ENCODE measurements around the gene DDX27.

The DDX27 gene

DNA sequence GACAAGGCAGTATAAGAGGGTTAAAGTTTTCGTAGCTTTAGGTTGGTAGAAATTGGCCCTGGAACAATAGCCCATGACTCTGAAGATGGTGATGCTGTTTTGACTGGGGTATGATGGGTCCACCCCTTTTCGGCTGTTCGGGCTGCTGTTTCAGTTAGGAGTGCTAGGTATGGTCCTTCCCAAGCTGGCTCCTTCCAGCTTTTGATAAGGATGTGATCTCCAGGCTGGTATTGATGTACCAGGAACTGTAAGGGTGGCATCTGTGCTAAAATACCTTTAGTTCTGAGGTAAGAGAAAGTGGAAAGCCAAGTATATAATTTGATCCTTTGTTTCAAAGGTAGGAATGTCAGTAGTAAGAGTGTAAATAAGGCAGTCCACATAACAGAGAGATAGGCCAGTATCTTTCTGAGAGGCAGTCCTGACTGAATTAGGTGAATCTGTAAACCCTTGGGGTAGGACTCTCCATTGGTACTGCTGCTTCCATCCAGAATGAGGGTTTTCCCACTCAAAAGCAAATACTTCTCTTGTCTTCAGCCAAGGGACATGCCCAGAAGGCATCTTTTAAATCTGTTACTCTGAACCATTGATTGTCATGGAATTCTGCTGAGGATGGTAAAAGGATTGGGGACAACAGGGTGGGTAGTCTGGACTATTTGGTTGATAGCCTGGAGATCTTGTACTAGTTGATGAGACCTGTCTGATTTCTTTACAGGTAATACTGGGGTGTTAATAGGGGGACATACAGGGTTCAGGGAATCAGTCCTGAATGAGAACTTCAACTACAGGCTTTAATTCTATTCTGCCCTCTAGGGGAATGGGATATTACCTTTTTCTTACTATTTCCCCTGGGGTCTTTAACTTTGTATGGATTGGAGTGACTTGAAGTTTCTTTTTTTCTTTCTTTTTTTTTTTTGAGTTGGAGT, 64.7 kb downstream of the DDX27 start:
- peak overlapping the region; percentile 90 for H3K4me3 ChIP-seq (ENCODE audit: low read depth, low read length)
- TF ChIP-seq, protein P1, sequence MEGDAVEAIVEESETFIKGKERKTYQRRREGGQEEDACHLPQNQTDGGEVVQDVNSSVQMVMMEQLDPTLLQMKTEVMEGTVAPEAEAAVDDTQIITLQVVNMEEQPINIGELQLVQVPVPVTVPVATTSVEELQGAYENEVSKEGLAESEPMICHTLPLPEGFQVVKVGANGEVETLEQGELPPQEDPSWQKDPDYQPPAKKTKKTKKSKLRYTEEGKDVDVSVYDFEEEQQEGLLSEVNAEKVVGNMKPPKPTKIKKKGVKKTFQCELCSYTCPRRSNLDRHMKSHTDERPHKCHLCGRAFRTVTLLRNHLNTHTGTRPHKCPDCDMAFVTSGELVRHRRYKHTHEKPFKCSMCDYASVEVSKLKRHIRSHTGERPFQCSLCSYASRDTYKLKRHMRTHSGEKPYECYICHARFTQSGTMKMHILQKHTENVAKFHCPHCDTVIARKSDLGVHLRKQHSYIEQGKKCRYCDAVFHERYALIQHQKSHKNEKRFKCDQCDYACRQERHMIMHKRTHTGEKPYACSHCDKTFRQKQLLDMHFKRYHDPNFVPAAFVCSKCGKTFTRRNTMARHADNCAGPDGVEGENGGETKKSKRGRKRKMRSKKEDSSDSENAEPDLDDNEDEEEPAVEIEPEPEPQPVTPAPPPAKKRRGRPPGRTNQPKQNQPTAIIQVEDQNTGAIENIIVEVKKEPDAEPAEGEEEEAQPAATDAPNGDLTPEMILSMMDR (IDR thresholded peaks at IDR 0.05; ENCODE audit: insufficient read depth, low read depth, low read length, missing control alignments), result no peak

DNA sequence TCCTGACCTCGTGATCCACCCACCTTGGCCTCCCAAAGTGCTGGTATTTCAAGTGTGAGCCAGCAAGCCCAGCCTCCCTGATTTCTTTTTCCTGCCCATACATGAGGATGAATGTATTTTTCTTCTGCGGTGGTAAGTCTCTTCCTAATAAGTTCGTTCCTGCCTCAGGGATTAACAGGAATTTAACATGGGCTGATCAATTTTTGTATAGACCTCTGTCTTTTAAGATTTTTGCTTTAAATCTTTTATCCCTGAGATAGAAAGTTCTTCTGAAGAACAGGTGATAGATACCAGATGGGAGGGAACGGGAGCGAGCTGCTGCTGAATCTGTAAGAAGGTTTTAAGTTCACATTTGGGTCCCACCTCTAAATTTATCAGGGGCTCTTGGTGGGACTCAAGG, 65.6 kb downstream of the DDX27 start:
- peak; percentile 37 for DNase-seq (ENCODE audit: low read depth)
- TF ChIP-seq, protein P1 (IDR thresholded peaks at IDR 0.05; ENCODE audit: insufficient read depth, low read depth, low read length, missing control alignments), result no peak
- H3K4me3 ChIP-seq (ENCODE audit: low read depth, low read length), result peak overlapping the region; percentile 16; the same call in 1 of the 2 replicates

More for the DNA sequence above, 64.7 kb downstream of the DDX27 start:
- DNase-seq (ENCODE audit: low read depth), result peak; percentile 39

DNA sequence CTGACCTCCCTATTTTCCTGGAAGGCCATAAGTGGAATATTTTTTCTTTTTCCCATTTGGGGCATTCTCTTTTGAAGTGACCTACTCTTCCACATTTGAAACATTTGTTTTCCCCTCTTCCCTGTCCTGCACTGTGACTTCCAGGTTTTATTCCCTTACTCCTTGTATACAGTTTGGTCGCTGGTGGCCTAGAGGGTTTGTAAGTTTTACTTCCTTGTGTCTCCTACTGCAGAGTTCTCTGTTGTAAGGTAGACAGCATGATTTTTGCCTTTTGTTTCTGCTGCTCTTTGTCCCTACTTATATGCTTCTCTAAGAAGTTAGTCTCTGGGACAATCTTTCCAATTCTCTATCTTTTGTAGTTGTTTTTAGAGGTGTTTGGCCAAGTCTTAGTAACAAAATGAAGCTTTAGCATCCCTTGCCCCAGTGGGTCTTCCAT, 66.0 kb downstream of the DDX27 start:
- 0 out of 2 replicates have a peak overlapping the region, but pooled peaks have one; percentile 16 for H3K4me3 ChIP-seq (ENCODE audit: low read depth, low read length)
- TF ChIP-seq, protein P1 (IDR thresholded peaks at IDR 0.05; ENCODE audit: insufficient read depth, low read depth, low read length, missing control alignments), result no peak
- peak; percentile 21 for DNase-seq (ENCODE audit: low read depth)

DNA sequence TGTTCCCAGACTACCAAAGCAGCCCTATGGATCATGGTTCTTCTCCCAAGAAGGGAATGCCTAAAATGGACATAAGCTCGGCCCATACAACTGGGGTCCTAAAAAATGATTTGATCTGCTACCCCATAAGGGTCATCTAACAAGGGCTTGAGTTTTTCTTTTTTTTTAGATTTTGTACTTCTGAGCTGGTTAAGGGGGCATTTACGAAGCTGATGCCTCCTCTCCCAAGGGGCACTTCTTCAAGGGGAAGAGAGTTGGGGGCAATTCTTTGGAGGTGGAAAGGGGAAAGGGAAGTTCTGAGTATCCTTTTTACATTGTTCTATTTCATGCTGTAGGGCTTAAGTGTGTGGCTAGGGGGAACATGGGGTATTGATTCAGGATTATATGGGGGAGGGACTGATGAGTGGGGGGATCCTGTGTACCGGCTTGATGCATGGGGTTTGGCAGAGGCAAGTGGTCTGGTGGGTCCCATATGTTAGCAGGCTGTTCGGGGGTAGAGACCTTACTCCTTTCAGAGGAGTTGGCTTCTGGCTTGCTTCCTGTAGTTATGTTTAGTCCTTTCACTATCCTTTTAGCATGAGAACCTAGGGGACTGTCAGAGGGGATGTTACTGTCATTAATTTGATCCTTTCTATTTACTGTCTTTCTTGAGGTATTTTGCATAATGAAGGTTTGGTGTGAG, 66.7 kb downstream of the DDX27 start:
- TF ChIP-seq, protein P1 (IDR thresholded peaks at IDR 0.05; ENCODE audit: insufficient read depth, low read depth, low read length, missing control alignments), result no peak
- DNase-seq (ENCODE audit: low read depth), result peak; percentile 31
- H3K4me3 ChIP-seq (ENCODE audit: low read depth, low read length), result no peak overlapping the region

DNA sequence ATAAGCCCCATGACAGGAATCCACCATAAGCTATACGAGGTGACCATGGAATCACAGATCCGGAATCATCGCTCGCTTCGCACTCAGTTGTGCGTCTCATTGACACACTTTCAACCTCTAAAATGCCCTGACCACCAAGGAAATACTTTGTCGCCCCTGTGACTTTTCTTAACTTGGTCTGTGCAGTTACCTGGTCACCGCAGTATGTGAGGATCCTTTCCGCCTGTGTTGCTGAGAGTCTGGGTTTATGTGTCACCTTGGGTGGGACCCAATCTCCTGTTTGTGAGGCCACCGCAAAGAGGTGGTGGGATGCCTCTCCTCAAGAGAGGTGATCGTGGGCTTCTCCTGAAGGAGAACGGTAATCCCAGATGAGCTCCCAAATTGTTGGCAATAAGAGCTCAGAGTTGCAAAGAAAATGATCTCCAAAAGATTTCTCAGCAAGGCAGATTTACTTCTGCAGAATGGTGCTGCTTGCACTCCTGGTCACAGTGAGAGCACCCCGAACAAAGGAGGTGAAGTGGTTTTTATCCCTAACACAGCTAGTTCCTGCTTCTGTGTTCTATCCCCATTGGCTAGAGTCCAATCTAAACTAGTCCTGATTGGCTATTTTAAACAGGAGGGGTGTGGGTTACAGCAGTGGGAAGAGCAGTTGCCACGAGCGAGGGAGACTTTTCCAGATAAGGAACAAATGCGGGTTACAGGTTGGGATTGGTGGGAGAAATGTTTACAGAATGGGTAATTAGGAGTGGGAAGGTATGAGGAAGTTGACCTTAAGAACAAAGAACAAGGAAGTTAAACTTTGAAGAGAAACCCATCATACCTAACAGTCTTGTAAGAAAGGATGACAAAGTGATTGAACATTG, 67.7 kb downstream of the DDX27 start:
- DNase-seq (ENCODE audit: low read depth), result peak; percentile 33
- TF ChIP-seq, protein P1 (IDR thresholded peaks at IDR 0.05; ENCODE audit: insufficient read depth, low read depth, low read length, missing control alignments), result no peak
- no peak overlapping the region for H3K4me3 ChIP-seq (ENCODE audit: low read depth, low read length)

DNA sequence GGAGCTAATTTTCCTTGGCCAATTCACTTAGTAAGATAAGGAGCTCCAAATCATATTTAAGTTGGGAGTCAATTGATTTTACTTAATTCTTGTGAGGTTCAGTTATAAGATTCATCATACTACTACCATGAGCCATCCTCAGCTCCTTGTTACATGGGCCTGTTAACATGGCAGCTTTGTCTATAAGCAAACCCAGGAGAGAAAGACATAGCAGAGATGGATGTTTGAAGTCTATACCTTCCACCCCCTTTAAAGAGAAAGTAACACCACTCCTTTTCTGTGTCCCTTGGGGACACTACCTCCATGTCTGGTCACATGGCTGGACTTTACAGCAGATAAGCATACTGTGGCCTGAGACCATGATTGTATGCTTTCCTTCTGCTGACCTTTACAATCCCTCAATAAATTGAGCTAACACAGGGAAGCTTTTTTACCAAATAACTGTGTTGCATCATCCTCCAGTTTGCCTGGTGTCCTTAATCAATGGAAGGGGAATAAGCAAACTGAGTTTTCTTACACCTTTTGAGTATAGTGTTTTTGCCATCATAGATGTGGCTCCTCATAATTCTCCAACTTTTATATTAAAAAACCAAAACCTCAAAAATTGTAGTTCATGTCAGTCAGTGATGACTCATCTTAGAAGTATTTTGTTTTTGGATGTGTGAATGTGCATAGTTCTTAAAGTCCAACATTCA, 68.5 kb downstream of the DDX27 start:
- TF ChIP-seq, protein P1 (IDR thresholded peaks at IDR 0.05; ENCODE audit: insufficient read depth, low read depth, low read length, missing control alignments), result no peak
- H3K4me3 ChIP-seq (ENCODE audit: low read depth, low read length), result no peak overlapping the region
- peak; percentile 37 for DNase-seq (ENCODE audit: low read depth)
